ENCODE data around the gene TYMP. TPM values are rescaled to one million over a fixed set of nuclear protein-coding genes. Genes with fewer than 3 reads are reported as not detected.
"Not testable (repeated sequence)": the region's sequence is repeated elsewhere in the genome, so short reads cannot be mapped to it uniquely, and the experiment has no call there.

TYMP gene
- total RNA-seq, 1 experiment from 2014 or later = 56.0 TPM

- no peak for ATAC-seq
These were observed 5.3 kb upstream of the TYMP start for GRCh38 chr22:50535113-50535512.

GRCh38 chr22:50533856-50534711 lies 4.3 kb upstream of the TYMP start:
- in situ Hi-C loops (cut with HindIII; ENCODE audit: low pct_unique_long_range_greater_than_20kb, low sequenced_read_pairs); H3K9me3 ChIP-seq (ENCODE audit: control insufficient read depth, insufficient read depth, low read depth, low read length); H3K36me3 ChIP-seq (ENCODE audit: control insufficient read depth, insufficient read depth, low read length); H3K4me1 ChIP-seq (ENCODE audit: control insufficient read depth, insufficient read depth, low read length); BruUV-seq (replicated peaks); POLR2A ChIA-PET; intact Hi-C loops (cut with micrococcal nuclease; ENCODE audit: unreplicated experiment); H3K27me3 ChIP-seq (ENCODE audit: control insufficient read depth, insufficient read depth, low read length); H3K4me3 ChIP-seq (ENCODE audit: low read depth in 2 of 2, low read length in 2 of 2); DNase-seq (ENCODE audit: low read depth, low spot score); ATAC-seq: not testable (repeated sequence)
- peak overlapping the region; percentile 48; the same call in 1 of the 2 replicates for H3K27ac ChIP-seq (ENCODE audit: low read length)
- CTCF ChIA-PET = interaction anchor here (0.6 to 1.1 kb wide), 2 partner anchors 8 to 358 kb away, joined by 9 read pairs; no protein-coding TSS in a partner anchor

More at GRCh38 chr22:50535113-50535512, 5.3 kb upstream of the TYMP start:
- ChIA-PET POLR2A (no interaction called here), CTCF (interaction anchor here (0.6 to 1.1 kb wide), 2 partner anchors 9 to 359 kb away, joined by 9 read pairs; no protein-coding TSS in a partner anchor)
- Histone ChIP-seq H3K27me3 (ENCODE audit: control insufficient read depth, insufficient read depth, low read length) (no peaks in the 10 kb centered on the region), H3K27ac (ENCODE audit: low read length) (no peak overlapping the region), H3K4me3 (ENCODE audit: low read depth in 2 of 2, low read length in 2 of 2) (no peak overlapping the region), H3K9me3 (ENCODE audit: control insufficient read depth, insufficient read depth, low read depth, low read length) (no peaks in the 10 kb centered on the region), H3K36me3 (ENCODE audit: control insufficient read depth, insufficient read depth, low read length) (no peaks in the 10 kb centered on the region; the same call in 1 of the 2 replicates), H3K4me1 (ENCODE audit: control insufficient read depth, insufficient read depth, low read length) (peaks cover 3% of the 10 kb centered on the region; the same call in 1 of the 2 replicates)
- intact Hi-C loops (cut with micrococcal nuclease; ENCODE audit: unreplicated experiment) = no loop called here
- in situ Hi-C loops (cut with HindIII; ENCODE audit: low pct_unique_long_range_greater_than_20kb, low sequenced_read_pairs) = no loop called here
- no peak for DNase-seq (ENCODE audit: low read depth, low spot score)
- TF ChIP-seq CTCF (IDR thresholded peaks at IDR 0.05) (no peak), SIN3A (IDR thresholded peaks at IDR 0.05; ENCODE audit: borderline replicate concordance, insufficient read depth, low read depth, low read length) (no peak), TCF7L2 (IDR thresholded peaks at IDR 0.05; ENCODE audit: low read depth, low read length) (no peak), POLR2AphosphoS5 (IDR thresholded peaks at IDR 0.05; ENCODE audit: low read depth, low read length) (no peak), REST (IDR thresholded peaks at IDR 0.05; ENCODE audit: insufficient read depth in 1 of 2, low read depth in 2 of 2, low read length in 1 of 2) (no peak)
- BruUV-seq (replicated peaks) = no TSS peak
